Brain pericyte (primary cell): ENCODE results near the gene CNOT1.
"Not testable (repeated sequence)": the region's sequence is repeated elsewhere in the genome, so short reads cannot be mapped to it uniquely, and the experiment has no call there.

Experiments
- DNase-seq: peaks from one replicate; pipeline ENCODE4 v3.0.0-alpha.2; 2012; ENCODE audit warnings: low read depth, low spot score

Gene CNOT1

DNA sequence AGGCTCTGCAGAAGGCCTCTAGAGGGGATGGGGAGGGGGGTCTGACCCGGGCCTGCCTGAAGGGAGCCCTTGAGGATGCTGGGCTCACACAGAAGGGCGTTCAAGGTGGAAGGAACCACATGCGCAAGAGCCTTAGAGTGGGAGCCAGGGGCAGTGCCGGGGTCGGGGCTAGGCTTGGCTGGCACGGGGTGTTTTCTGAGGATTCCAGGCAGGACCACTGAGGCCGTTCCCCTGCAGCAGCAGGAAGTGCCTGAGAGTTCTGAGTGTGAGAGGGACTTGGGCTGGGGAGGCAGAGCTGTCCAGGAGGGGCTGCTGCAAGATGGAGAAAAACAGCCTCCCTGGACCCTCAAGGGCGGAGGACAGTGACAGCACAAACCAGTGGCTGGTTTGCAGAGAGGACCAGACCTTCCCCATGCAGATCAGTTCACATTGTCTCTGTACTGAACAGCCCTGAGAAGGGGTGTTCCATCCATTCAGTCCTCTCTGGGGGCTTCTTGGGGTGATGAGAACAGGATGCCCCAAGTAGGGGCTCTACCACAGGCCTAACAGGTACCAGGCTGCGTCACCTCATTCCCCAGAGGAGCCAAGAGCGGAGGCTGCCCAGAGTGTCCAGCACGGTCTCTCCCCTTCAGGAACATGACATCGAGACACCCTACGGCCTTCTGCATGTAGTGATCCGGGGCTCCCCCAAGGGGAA is 126.3 kb downstream of the CNOT1 start:
- no peak for DNase-seq

- DNase-seq: no peak
Observed at GRCh38 chr16:58502217-58502921, 127.3 kb downstream of the CNOT1 start.

DNA sequence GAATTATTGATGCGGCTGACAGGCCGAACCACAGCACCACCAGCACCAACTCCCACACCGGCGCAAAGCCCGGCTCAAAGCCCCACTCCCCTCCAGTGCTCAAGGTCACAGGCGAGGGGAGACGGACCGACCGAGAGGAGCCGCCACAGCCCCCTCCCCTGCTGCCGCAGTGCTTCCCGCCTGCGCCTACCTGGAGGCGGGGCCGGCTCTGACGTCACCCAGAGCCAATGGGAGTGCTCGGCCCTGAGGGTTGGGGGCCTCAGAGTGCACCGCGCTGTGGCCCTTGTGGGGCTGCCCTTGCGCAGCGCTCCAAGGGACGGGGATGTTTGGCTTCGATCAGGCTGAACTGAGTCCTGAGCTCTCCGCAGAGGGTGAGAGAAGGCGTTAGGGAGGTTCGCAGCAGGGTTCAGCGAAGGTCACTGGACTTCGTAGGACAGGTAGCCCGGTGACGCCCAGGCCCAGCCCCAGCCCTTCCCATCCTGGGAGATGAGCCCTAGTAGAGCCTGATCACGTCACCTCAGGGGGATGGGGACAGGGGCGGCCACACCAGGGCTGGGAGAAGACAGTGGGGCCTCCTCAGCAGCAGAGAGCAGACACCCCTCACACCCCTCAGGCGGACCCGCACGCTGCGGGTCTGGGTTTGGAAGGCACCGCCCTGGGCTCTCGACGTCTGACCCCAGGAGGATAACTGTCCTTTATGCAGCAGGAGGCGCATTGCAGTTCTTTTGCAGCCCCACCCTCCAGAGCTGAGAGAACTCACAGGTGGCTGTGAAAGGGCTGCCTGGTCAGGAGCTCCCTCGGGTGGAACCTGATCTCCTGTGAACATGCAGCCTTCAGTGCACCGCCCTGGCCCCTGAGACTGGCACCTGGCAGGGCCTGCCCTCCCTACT is 128.1 kb downstream of the CNOT1 start:
- DNase-seq: no peak

- DNase-seq: no peak
Observed at GRCh38 chr16:58500430-58501241, 129.0 kb downstream of the CNOT1 start.

DNA sequence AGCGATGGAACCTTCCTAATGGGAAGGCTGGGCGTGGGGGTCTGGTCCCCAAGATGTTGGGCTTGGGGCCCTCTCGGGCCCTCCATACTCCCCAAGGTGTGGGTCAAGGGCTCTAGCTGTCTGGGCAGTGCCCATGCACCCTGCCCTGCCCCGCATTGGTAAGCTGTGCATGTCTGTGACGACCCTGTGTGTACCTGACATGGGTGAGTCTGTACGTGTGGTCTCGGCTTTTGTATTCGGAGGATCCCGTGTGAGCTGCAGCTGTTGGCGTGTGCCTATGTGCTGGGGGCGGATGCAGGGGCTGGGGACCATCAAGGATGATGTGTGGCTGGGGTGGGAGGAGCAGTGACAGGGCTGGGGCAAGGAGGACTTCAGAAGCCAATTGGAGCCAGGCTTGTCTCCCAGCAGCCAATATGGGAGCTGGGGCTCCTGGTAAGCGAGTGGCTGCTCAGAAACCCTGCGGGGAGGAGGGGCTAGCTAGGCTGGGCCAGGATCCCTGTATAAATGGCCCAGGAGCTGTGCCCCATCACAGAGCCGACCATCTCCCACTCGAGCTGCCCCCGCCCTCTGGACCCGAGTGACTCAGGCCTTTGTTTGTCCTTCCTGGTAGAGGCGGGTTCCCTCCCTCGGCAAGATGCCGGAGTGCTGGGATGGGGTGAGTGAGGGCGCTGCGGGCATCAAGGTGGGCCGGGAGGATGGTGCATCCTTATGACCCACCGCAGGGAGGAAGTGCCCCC is 129.8 kb downstream of the CNOT1 start, which contains the start of gene NDRG4:
NDRG4 (plus strand) TSS at position 529 of the 737 bp plus-strand sequence; CDS start at position 635, 106 bp downstream.
- DNase-seq: peak; percentile 42

GRCh38 chr16:58499092-58499511 is 130.5 kb downstream of the CNOT1 start:
- no peak for DNase-seq

DNA sequence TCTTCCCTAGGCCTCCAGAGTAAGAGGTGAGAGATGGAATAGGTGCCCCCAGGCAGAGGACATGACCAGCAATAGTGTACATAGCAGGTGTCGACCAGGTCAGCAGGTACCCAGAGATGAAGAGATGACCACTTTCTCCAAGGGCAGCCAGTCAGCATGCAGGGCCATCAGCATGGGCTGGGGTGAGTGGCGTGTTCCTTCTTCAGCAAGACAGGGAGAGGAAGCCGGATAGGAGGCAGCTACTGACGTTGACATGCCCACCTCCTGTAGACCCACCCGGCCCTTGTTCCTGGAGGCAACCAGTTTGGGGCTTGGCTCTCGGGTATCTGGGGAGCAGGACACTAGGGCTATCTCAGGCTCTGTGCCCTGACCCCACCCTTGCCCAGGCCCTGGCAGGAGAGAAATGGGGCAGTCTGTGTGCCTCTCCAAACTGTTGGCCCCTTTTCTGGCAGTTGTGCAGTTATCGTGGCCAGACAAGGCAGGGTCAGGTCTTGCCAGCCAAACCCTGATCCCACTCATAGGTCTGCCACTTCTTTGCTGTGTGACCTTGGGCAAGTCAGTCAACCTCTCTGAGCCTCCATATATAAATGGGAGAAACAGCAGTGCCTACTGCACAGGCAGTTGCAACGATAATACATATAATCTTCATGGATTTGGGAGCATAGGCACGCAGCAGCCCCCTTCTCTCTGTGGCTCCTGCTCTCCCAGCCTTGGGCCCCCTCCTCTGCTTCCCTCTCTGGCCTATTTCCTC is 131.1 kb downstream of the CNOT1 start:
- DNase-seq: no peak

- DNase-seq: no peak
Observed at GRCh38 chr16:58497935-58498334, 131.7 kb downstream of the CNOT1 start.

DNA sequence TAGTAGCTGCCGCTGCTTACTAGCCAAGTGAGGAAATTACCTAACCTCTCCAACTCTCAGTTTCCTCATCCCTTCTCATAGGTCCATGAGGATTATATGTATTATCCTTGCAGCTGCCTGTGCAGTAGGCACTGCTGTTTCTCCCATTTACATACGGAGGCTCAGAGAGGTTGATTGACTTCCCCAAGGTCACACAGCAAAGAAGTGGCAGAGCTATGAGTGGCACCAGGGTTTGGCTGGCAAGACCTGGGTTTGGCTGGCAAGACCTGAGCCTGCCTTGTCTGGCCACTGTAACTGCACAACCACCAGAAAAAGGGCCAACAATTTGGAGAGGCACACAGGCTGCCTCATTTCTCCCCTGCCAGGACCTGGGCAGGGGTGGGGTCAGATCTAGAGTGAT is 132.2 kb downstream of the CNOT1 start:
- no peak for DNase-seq

- DNase-seq: no peak
Observed at GRCh38 chr16:58495521-58496331, 133.9 kb downstream of the CNOT1 start.

- peak; percentile 87 for DNase-seq
Observed at GRCh38 chr16:58494981-58495520, 134.6 kb downstream of the CNOT1 start.

DNA sequence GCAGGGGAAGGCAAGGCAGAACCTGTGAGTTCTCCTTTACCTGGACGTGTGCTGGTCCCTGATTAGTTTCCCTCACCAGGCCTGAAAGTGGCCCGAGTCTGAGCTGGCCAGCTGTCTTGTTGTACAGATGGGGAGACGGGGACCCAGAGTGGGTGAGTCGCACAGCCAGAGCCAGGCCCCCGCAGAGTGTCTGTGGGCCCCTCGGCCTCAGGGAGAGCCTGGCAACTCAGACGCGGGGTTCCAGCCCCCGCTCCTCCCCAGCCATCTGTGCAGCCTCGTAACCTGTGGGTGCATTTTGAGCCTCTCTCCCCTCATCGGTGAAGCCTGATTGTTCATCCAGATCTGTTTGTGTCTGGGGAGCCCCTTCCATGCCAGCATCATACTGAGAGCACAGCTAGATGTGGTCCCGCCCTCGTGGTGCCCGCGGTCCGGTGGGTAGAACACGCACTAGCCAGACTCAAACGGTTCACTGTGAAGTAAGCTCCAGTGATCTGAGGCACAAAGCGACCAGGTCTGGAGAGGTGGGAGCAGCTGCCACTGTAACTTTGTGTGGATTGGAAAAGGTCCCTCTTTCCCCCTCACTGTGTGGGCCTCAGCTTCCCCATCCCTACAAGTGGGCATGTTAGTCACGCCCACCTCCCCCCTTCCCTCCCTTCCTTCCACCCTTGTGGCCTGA is 135.7 kb downstream of the CNOT1 start:
- DNase-seq: no peak

GRCh38 chr16:58492735-58493134 is 136.9 kb downstream of the CNOT1 start:
- no peak for DNase-seq

GRCh38 chr16:58492066-58492465 is 137.6 kb downstream of the CNOT1 start:
- DNase-seq: no peak

GRCh38 chr16:58490539-58490938 is 139.1 kb downstream of the CNOT1 start:
- DNase-seq: not testable (repeated sequence)

GRCh38 chr16:58490065-58490464 is 139.6 kb downstream of the CNOT1 start:
- no peak for DNase-seq

DNA sequence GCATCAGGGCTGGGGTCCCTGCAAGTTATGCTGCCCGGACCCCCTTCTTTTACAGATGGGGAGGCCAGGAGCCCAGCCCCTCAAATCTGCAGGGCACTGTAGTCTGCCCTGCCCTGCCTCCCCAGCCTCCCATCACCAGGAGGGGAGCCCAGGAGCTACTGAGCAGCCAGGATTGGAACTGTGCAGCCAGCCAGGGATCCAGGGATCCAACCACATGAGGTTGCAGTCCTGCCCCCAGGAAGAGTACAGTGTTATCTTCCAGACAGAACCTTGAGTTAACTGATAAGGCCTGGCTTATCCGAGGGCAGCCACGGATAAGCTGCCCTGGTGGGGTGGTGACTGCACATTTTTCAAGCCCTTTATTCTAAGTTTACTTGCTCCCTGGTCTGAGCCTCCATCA is 141.1 kb downstream of the CNOT1 start:
- no peak for DNase-seq
